ENCODE data around the gene TTC28. TPM values are rescaled to one million over a fixed set of nuclear protein-coding genes. Genes with fewer than 3 reads are reported as not detected.
"Not testable (repeated sequence)": the region's sequence is repeated elsewhere in the genome, so short reads cannot be mapped to it uniquely, and the experiment has no call there.

Gene TTC28
- polyA plus RNA-seq, 4 donors = 28.9 to 32.9 (median 31.0) TPM

GRCh38 chr22:28208787-28209186 lies 470.9 kb downstream of the TTC28 start:
- DNase-seq (ENCODE audit: low read depth in 4 of 4, low spot score in 3 of 4) = no peak

GRCh38 chr22:28208036-28208435 lies 471.6 kb downstream of the TTC28 start:
- no peak for DNase-seq (ENCODE audit: low read depth in 4 of 4, low spot score in 3 of 4)

- no peak for DNase-seq (ENCODE audit: low read depth in 4 of 4, low spot score in 3 of 4)
Observed at GRCh38 chr22:28207281-28208030, 472.2 kb downstream of the TTC28 start.

GRCh38 chr22:28205926-28206325 lies 473.7 kb downstream of the TTC28 start:
- no peak for DNase-seq (ENCODE audit: low read depth in 4 of 4, low spot score in 3 of 4)

- DNase-seq (ENCODE audit: low read depth in 4 of 4, low spot score in 3 of 4) = no peak
Observed at GRCh38 chr22:28204382-28204781, 475.3 kb downstream of the TTC28 start.

GRCh38 chr22:28203286-28203685 lies 476.4 kb downstream of the TTC28 start:
- DNase-seq (ENCODE audit: low read depth in 4 of 4, low spot score in 3 of 4) = no peak

- DNase-seq (ENCODE audit: low read depth in 4 of 4, low spot score in 3 of 4) = no peak
Observed at GRCh38 chr22:28198692-28199091, 480.9 kb downstream of the TTC28 start.

- not testable (repeated sequence) for DNase-seq (ENCODE audit: low read depth in 4 of 4, low spot score in 3 of 4)
Observed at GRCh38 chr22:28191571-28191970, 488.1 kb downstream of the TTC28 start.

- DNase-seq (ENCODE audit: low read depth in 4 of 4, low spot score in 3 of 4) = no peak
Observed at GRCh38 chr22:28188178-28188879, 491.3 kb downstream of the TTC28 start.

GRCh38 chr22:28187612-28188011 lies 492.0 kb downstream of the TTC28 start:
- DNase-seq (ENCODE audit: low read depth in 4 of 4, low spot score in 3 of 4) = no peak

GRCh38 chr22:28186641-28187040 lies 493.0 kb downstream of the TTC28 start:
- no peak for DNase-seq (ENCODE audit: low read depth in 4 of 4, low spot score in 3 of 4)

GRCh38 chr22:28185130-28185529 lies 494.5 kb downstream of the TTC28 start:
- DNase-seq (ENCODE audit: low read depth in 4 of 4, low spot score in 3 of 4) = no peak

GRCh38 chr22:28183078-28183860 lies 496.4 kb downstream of the TTC28 start:
- no peak for DNase-seq (ENCODE audit: low read depth in 4 of 4, low spot score in 3 of 4)

GRCh38 chr22:28180804-28181731 lies 498.6 kb downstream of the TTC28 start:
- no peak for DNase-seq (ENCODE audit: low read depth in 4 of 4, low spot score in 3 of 4)

GRCh38 chr22:28179392-28179791 lies 500.2 kb downstream of the TTC28 start:
- no peak for DNase-seq (ENCODE audit: low read depth in 4 of 4, low spot score in 3 of 4)

GRCh38 chr22:28175730-28176492 lies 503.7 kb downstream of the TTC28 start:
- DNase-seq (ENCODE audit: low read depth in 4 of 4, low spot score in 3 of 4) = no peak

- DNase-seq (ENCODE audit: low read depth in 4 of 4, low spot score in 3 of 4) = no peak
Observed at GRCh38 chr22:28174509-28174908, 505.1 kb downstream of the TTC28 start.

- DNase-seq (ENCODE audit: low read depth in 4 of 4, low spot score in 3 of 4) = no peak
Observed at GRCh38 chr22:28172892-28173670, 506.6 kb downstream of the TTC28 start.

GRCh38 chr22:28171712-28172111 lies 507.9 kb downstream of the TTC28 start:
- no peak for DNase-seq (ENCODE audit: low read depth in 4 of 4, low spot score in 3 of 4)

Measured in right renal pelvis (tissue), 4 donors.